HUES6 (cell line): Measurements from ENCODE around the gene LRRC7.

Source experiments
- H3K27ac ChIP-seq: 2 replicates; pipeline ENCODE4 v1.7.0; 2013; ENCODE audit warnings: low read depth, mild to moderate bottlenecking, low read length, inconsistent platforms
- H3K27me3 ChIP-seq: 2 replicates; pipeline ENCODE4 v1.6.1; 2013; ENCODE audit warnings: low read length; ENCODE audit not compliant: control insufficient read depth, insufficient read depth
- H3K36me3 ChIP-seq: 2 replicates; pipeline ENCODE4 v1.6.1; 2013; ENCODE audit warnings: low read length; ENCODE audit not compliant: control insufficient read depth, insufficient read depth
- H3K4me1 ChIP-seq: 2 replicates; pipeline ENCODE4 v1.6.1; 2013; ENCODE audit warnings: low read length; ENCODE audit not compliant: control insufficient read depth, insufficient read depth
- H3K4me3 ChIP-seq: 2 replicates; pipeline ENCODE4 v1.5.1; 2013; ENCODE audit warnings: low read depth, low read length
- H3K9ac ChIP-seq: one replicate; pipeline ENCODE4 v1.6.1; 2013; ENCODE audit warnings: mild to moderate bottlenecking, low read length
- H3K9me3 ChIP-seq: 2 replicates; pipeline ENCODE4 v1.6.1; 2013; ENCODE audit warnings: low read depth, low read length; ENCODE audit not compliant: control insufficient read depth, insufficient read depth

The LRRC7 gene

DNA sequence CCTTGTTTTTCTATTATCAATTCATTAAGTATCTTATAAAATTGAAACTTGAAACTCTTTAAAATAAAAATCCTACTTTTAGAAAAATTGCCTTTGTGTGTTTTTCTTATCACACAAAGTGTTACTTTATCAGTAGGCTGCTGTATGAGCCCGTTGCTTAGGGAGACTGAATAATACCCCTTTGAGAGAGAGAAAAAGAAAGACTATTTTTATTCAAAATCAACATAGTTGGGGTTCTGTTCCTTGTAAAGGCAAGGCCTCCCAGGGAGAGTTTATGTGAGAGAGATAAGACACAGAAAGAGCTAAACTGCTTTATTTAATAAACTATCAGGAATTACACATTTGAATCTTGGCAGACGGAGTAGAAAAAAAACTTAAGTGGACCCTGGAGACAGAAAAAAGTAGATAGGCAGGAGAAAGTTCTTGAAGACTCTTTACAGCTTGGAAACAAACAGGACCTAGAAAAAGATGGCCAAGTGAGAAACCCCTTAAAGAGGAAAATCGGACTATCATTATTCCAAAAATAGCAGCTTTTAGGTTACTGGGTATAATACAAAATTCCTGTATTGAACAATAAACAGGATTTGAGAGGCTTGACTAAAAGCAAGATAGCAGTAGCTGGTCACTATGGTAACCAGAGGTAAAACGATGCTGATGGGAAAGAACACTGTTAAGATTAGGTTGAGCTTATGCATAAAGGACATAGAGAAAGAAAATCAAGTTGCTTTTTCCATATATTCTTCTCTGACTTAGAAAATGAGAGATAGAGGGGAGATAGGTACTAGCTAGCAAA, 170.9 kb downstream of the LRRC7 start:
- H3K36me3 ChIP-seq: no peaks in the 10 kb centered on the region
- no peak overlapping the region for H3K27ac ChIP-seq
- no peaks in the 10 kb centered on the region for H3K27me3 ChIP-seq
- H3K4me1 ChIP-seq: no peaks in the 10 kb centered on the region
- no peak overlapping the region for H3K9ac ChIP-seq
- 0 out of 2 replicates have a peak, but pooled peaks cover 6% of the 10 kb centered on the region for H3K9me3 ChIP-seq
- no peak overlapping the region for H3K4me3 ChIP-seq

DNA sequence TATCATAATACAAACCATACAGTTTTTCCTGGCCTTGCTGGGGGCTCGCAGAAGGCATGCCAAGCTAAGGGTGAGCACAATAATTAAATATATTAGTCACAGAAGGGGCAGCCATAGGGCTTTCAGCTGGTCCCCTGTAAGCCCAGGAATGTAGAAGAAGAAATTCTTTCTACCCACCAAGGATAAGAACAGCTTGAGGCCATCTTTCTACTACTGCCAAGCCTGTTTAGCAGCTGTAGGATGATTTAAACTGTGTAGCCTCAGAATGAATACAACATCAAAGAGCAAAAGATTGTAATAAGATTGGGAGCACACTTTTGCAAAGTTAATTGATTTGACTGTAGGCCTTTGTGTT, 171.5 kb downstream of the LRRC7 start:
- 0 out of 2 replicates have a peak, but pooled peaks cover 6% of the 10 kb centered on the region for H3K9me3 ChIP-seq
- no peak overlapping the region for H3K4me3 ChIP-seq
- no peaks in the 10 kb centered on the region; the same call in 1 of the 2 replicates for H3K4me1 ChIP-seq
- H3K9ac ChIP-seq: no peak overlapping the region
- no peaks in the 10 kb centered on the region for H3K36me3 ChIP-seq
- H3K27me3 ChIP-seq: no peaks in the 10 kb centered on the region
- H3K27ac ChIP-seq: no peak overlapping the region

DNA sequence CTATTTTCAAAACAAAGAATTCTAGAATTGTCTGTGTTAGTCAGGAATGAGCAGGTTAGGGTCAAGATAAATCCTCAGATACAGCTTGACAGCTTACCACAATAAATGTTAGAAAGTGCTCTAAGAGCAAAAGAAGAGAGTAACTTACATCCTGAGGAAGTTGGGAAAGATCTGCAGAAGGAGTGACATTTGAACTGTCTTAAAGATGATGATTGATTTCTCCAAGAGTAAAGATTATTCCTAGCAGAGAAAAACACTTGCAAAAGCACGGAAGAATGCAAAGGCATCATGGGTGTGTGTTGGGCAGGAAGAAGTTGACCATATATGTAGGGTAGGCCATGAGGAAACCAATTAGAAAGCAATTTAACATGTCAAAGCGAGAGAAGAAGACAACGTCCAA, 175.4 kb downstream of the LRRC7 start:
- no peak overlapping the region for H3K27ac ChIP-seq
- no peaks in the 10 kb centered on the region; the same call in 1 of the 2 replicates for H3K4me1 ChIP-seq
- H3K36me3 ChIP-seq: no peaks in the 10 kb centered on the region
- no peaks in the 10 kb centered on the region for H3K9me3 ChIP-seq
- no peak overlapping the region for H3K9ac ChIP-seq
- H3K4me3 ChIP-seq: no peak overlapping the region
- H3K27me3 ChIP-seq: no peaks in the 10 kb centered on the region

DNA sequence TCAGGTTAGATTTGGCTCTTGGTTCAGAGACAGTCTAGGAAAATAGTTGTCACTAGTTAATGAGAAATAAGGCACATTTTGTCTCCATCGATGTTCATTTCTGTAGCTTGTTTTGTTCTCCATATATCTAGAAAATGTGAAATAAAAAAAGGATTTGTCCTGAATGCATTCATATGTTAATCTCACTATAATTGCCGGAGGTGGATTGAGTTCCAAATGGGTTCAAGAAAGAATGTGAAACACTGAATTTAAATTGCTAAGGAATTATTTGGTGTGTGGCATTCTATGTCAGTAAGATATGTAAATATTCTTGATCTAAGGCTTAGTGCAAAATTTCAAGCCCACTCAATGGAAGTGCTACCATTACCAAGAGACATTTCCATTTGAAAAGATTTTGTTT, 176.7 kb downstream of the LRRC7 start:
- Histone ChIP-seq H3K36me3 (no peaks in the 10 kb centered on the region), H3K9me3 (no peaks in the 10 kb centered on the region), H3K27me3 (no peaks in the 10 kb centered on the region), H3K4me1 (no peaks in the 10 kb centered on the region; the same call in 1 of the 2 replicates), H3K9ac (no peak overlapping the region), H3K4me3 (no peak overlapping the region), H3K27ac (no peak overlapping the region)

DNA sequence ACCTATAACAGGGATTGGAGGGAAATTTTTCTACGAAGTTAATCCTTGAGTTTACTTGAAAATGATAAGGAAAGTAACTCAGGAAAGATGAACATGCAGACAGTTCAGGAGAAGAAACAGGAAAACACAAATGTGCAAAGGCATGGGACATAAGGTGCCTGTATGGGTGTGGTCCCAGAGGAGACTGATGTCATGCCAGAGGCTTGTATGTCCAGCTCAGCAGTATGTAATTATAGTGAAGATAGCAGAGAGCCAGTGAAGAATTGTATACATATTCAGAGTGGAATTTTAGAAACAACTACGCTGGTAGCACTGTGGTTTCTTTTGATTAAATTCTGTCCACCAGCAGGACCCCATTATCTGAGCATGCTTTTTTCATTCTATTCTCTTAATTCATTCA, 179.5 kb downstream of the LRRC7 start:
- H3K4me1 ChIP-seq: no peaks in the 10 kb centered on the region; the same call in 1 of the 2 replicates
- no peaks in the 10 kb centered on the region for H3K9me3 ChIP-seq
- no peak overlapping the region for H3K27ac ChIP-seq
- no peaks in the 10 kb centered on the region for H3K27me3 ChIP-seq
- H3K9ac ChIP-seq: no peak overlapping the region
- H3K36me3 ChIP-seq: no peaks in the 10 kb centered on the region
- H3K4me3 ChIP-seq: no peak overlapping the region

DNA sequence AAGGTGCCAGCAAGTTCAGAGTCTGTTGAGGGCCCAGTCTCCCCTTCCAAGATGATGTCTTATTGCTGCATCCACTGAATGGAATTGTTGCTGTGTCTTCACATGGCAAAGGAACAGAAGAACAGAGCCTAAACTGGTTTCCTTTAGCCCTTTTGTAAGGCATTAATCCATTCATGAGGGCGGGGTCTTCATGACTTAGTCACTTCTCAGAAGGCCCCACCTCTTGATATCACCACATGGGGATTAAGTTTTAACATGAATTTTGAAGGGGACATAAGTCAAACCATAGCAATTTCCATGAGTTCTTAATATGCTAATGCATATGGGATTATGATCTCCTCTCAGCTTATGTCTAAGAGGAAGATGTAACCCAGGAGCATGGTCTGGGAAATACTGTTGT, 182.9 kb downstream of the LRRC7 start:
- H3K4me1 ChIP-seq: no peaks in the 10 kb centered on the region
- no peaks in the 10 kb centered on the region for H3K36me3 ChIP-seq
- H3K4me3 ChIP-seq: no peak overlapping the region
- no peak overlapping the region for H3K9ac ChIP-seq
- no peaks in the 10 kb centered on the region for H3K9me3 ChIP-seq
- H3K27me3 ChIP-seq: no peaks in the 10 kb centered on the region
- no peak overlapping the region for H3K27ac ChIP-seq

DNA sequence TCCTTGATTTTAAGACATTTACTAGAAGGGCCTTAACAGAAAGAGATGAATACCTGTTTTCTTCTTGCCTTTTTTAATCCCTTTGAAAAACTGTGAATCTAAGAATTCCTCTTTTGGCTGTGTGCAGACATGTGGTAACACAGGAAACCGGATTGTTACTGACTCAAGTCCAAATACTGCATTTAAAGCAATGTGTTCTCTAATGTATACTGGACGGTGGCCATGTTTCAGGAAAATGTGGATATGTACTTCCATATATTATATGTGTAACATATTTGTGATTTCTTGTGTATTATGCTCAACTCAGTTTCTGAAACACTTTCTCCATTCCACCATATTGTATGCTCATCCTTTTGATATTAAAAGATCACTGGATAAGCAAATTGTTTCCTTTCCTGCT, 185.1 kb downstream of the LRRC7 start:
- H3K27ac ChIP-seq: no peak overlapping the region
- no peaks in the 10 kb centered on the region for H3K9me3 ChIP-seq
- H3K27me3 ChIP-seq: no peaks in the 10 kb centered on the region
- no peak overlapping the region for H3K4me3 ChIP-seq
- no peak overlapping the region for H3K9ac ChIP-seq
- H3K36me3 ChIP-seq: no peaks in the 10 kb centered on the region
- no peaks in the 10 kb centered on the region for H3K4me1 ChIP-seq

DNA sequence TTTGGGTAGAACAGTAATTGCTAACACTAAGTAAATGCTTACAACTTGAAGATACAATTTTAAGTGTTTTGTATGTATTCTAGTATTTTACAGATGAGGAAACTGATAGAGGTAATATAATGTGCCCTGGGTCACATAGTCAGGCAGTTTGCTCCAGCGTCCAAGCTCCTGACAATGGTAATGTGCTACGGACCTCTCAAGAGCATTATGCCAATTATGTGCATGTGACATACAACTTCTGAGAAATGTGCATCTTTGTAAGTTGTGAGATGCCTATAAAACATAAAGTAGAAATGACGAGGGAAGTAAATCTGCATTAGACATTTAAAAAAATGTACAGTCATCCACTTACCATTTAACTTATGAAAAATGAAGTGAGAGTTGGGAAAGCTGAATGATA, 186.8 kb downstream of the LRRC7 start:
- Histone ChIP-seq H3K4me3 (no peak overlapping the region), H3K27ac (no peak overlapping the region), H3K36me3 (no peaks in the 10 kb centered on the region), H3K9ac (no peak overlapping the region), H3K27me3 (no peaks in the 10 kb centered on the region), H3K9me3 (no peaks in the 10 kb centered on the region), H3K4me1 (no peaks in the 10 kb centered on the region)

DNA sequence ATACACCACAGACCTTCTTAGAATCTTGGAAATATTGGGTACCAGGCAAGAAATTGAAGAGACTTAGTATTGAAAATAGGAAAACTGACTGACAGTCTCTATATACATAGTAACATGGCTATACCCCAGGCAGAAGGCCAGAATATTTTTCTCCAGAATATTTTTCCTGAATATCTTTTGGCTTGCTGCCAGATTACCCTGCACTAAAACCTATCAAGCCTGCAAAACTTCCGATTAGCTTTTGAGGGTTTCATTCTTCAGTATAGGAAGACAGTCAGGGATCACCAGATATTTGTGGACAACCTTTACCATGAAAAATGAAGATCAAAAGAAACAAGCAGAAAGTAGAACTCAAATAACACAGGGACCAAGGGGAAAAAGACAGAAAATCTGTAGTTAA, 187.9 kb downstream of the LRRC7 start:
- Histone ChIP-seq H3K27ac (no peak overlapping the region), H3K4me1 (no peaks in the 10 kb centered on the region), H3K36me3 (no peaks in the 10 kb centered on the region), H3K27me3 (no peaks in the 10 kb centered on the region), H3K4me3 (no peak overlapping the region), H3K9me3 (no peaks in the 10 kb centered on the region), H3K9ac (no peak overlapping the region)

DNA sequence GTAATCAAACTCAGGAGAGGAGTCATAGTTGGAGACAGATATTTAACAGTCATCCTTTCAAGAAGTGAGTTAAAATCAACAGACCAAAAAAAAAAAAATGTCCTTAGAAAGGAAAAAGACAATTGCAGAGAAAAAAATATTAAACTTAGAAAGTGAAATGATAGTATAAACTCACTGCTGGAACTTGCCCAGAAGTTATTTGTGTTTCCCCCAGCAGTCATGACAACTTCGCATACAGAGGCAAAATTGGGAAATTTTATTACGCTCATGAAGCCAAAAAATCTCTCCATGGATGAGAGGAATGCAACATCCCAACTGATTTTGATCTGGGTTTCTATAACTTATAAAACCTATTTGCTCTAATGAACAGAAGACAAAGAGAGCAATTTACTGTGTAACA, 198.2 kb downstream of the LRRC7 start:
- Histone ChIP-seq H3K27me3 (no peaks in the 10 kb centered on the region), H3K27ac (no peak overlapping the region), H3K4me3 (no peak overlapping the region), H3K9me3 (no peaks in the 10 kb centered on the region), H3K4me1 (no peaks in the 10 kb centered on the region), H3K36me3 (no peaks in the 10 kb centered on the region), H3K9ac (no peak overlapping the region)

DNA sequence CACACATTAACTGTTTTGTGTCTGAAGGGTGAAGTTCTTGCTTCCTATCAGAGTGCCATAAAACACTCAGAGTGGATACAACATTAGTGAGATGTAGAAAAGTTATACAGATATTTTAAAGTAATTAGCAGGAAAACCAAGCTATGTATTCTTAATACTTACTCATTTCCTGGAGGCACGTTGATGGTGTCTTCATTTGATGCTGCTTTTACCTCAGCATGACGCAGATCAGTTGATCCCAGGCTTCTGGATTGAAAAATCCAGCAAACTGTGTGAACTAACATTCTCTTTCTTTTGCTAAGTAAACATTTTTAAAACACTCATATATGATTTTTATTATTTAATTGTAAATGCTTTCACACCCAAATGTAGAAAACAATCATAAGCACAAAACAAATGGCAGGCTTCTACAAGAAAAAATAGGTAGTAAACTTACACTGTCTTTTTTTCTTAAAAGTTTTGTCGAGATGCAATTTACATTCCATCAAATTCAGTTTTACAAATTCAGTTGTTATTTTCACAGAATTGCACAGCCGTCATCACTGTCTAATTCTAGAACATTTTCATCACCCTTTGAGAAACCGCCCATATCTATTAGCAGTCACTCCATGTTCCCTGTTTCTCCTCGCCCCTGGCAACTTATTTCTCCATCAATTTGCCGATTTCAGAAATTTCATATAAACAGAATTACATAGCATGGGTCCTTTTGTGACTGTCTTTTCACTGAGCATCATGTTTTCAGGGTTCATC, 198.9 kb downstream of the LRRC7 start:
- Histone ChIP-seq H3K4me1 (no peaks in the 10 kb centered on the region), H3K9ac (no peak overlapping the region), H3K36me3 (no peaks in the 10 kb centered on the region), H3K4me3 (no peak overlapping the region), H3K27me3 (no peaks in the 10 kb centered on the region), H3K27ac (no peak overlapping the region), H3K9me3 (no peaks in the 10 kb centered on the region)
